Measurements from ENCODE around the gene SLC25A53. TPM values are rescaled to one million over a fixed set of nuclear protein-coding genes. Genes with fewer than 3 reads are reported as not detected.
"Not testable (repeated sequence)": the region's sequence is repeated elsewhere in the genome, so short reads cannot be mapped to it uniquely, and the experiment has no call there.

The SLC25A53 gene
- total RNA-seq, 5 donors from 2014 or later (not counting 1 experiment from before 2014, with no cell fraction given) = 10.1 to 20.2 (median 16.2) TPM

- CTCF ChIA-PET = no interaction called here
- DNase-seq (no peak), ATAC-seq (replicated peaks in 1 of 4) (no peak)
- Histone ChIP-seq H3K36me3 (ENCODE audit: control insufficient read depth in 2 of 2, extremely low read depth in 1 of 2, insufficient read depth in 1 of 2, low read length in 1 of 2) (no peaks in the 10 kb centered on the region), H3K4me3 (ENCODE audit: control insufficient read depth in 1 of 2, extremely low read depth in 1 of 2, low read length in 1 of 2) (no peak overlapping the region), H3K4me1 (ENCODE audit: control insufficient read depth in 1 of 2, extremely low read depth in 1 of 2, insufficient read depth in 2 of 2, low read length in 2 of 2) (peaks cover 12 to 14% of the 10 kb centered on the region in 2 experiments), H3K27me3 (replicated peaks in 1 of 2; ENCODE audit: control insufficient read depth in 2 of 2, extremely low read depth in 1 of 2, insufficient read depth in 2 of 2, low read length in 1 of 2) (no peaks in the 10 kb centered on the region), H3K9me3 (no peaks in the 10 kb centered on the region), H3K27ac (ENCODE audit: low read length) (no peak overlapping the region)
- Mint-ChIP-seq H3K36me3 (no peaks in the 10 kb centered on the region), H3K9me3 (no peaks in the 10 kb centered on the region), H3K27me3 (peaks cover 0 to 30% of the 10 kb centered on the region in 2 donors), H3K4me3 (no peak overlapping the region), H3K4me1 (peaks cover 12 to 34% (median 16%) of the 10 kb centered on the region in 3 donors), H3K27ac (no peak overlapping the region)
- POLR2A ChIA-PET = no interaction called here
- 80% methylated on average over 1 of the region's 1 CpG for WGBS (ENCODE audit: insufficient coverage)
Measured at GRCh38 chrX:104118765-104119164, 38.0 kb downstream of the SLC25A53 start.

- ATAC-seq (replicated peaks in 1 of 4) = no peak
- DNase-seq = no peak
- no peak overlapping the region for H3K4me3 Mint-ChIP-seq
- Histone ChIP-seq H3K27ac (ENCODE audit: low read length) (no peak overlapping the region), H3K9me3 (no peaks in the 10 kb centered on the region), H3K36me3 (ENCODE audit: control insufficient read depth in 2 of 2, extremely low read depth in 1 of 2, insufficient read depth in 1 of 2, low read length in 1 of 2) (no peaks in the 10 kb centered on the region), H3K27me3 (replicated peaks in 1 of 2; ENCODE audit: control insufficient read depth in 2 of 2, extremely low read depth in 1 of 2, insufficient read depth in 2 of 2, low read length in 1 of 2) (no peaks in the 10 kb centered on the region), H3K4me3 (ENCODE audit: control insufficient read depth in 1 of 2, extremely low read depth in 1 of 2, low read length in 1 of 2) (no peak overlapping the region), H3K4me1 (ENCODE audit: control insufficient read depth in 1 of 2, extremely low read depth in 1 of 2, insufficient read depth in 2 of 2, low read length in 2 of 2) (peaks cover 5 to 14% of the 10 kb centered on the region in 2 experiments)
- CTCF ChIA-PET = no interaction called here
- H3K4me1 Mint-ChIP-seq = peaks cover 2 to 29% (median 13%) of the 10 kb centered on the region in 3 donors
- POLR2A ChIA-PET = no interaction called here
- no peaks in the 10 kb centered on the region for H3K36me3 Mint-ChIP-seq
- H3K9me3 Mint-ChIP-seq = no peaks in the 10 kb centered on the region
- H3K27ac Mint-ChIP-seq = peak overlapping the region in 1 of 2 donors; percentile 65
- peaks cover 0 to 30% of the 10 kb centered on the region in 2 donors for H3K27me3 Mint-ChIP-seq
Measured at GRCh38 chrX:104117759-104118158, 39.0 kb downstream of the SLC25A53 start.

DNA sequence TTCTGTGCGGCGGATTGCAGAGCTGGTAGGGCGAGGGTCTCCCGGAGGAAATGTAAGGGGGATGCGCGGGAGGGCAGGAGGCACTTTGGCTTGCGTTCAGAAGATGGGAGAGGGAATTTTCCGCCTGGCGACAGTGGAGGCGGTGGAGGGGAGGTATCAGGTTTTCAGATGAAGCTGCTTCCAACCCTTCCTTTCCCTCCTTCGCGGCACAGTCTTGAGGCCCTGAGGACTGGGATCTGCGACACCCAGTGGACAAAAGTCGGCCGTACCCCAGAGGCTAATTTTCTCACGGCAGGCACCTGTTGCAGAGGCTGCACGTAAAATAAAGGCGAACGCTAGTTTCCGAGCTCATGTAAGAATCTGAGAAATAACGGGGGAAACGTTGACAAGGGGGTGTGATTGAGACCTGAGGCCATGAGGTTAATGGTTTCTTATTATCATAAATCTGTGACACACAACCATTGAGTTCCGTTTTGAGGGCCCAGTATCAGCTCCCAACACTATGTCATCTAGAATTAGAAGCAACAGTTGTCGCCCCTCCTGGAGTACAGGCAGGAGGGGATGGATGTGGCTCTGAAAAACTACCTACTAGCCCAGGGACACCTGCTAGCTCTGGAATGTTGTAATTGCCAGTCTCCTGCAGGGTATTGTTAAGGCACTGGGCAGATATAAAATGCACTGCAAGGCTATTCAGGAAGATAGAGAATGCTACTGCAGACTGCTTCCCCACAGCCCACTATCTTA lies 43.4 kb downstream of the SLC25A53 start:
- H3K4me1 Mint-ChIP-seq = peaks cover 8 to 50% (median 29%) of the 10 kb centered on the region in 3 donors
- no peak overlapping the region for H3K27ac ChIP-seq (ENCODE audit: low read length)

DNA sequence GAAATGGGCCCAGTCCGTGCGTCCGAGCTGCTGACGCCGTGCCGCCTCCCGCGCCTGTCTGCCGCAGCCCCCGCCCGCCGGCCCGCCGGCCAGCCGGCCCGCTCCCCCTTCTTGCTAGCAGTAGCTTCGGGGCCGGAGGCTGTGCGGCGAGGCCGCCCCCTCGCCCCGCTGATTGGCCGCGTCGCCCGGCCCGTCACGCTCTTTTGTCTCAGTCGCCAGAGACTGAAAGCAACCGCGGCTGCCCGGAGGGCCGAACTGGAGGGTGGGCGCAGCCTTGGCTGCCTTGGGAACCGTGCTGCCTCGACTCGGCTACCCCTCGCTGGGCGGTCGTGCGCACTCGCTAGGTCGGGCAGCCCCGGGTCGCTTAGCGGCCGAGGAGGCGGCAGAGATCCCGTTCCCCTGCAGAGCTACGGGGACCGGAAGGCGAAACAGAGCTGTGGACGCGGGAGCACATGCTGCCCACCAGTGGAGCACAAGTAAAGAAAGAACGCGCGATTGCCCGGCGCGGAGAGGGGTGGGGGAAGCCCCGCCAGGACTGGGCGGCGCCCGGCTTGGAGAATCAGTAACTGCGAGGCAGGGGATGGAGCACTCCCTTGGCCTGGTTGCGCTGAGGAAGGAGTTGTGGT lies 44.4 kb downstream of the SLC25A53 start, which contains the start of gene ZCCHC18:
Gene ZCCHC18 (plus strand): TSS at position 198 of the 626 bp plus-strand sequence. CDS start 1,589 bp downstream, outside the sequence.
- Mint-ChIP-seq H3K27ac (peak within 1 kb of the TSS; percentile 71 to 94), H3K36me3 (no peaks in the 10 kb centered on the region), H3K27me3 (peaks cover 0 to 26% of the 10 kb centered on the region in 2 donors), H3K9me3 (no peaks in the 10 kb centered on the region), H3K4me1 (peaks cover 8 to 52% (median 31%) of the 10 kb centered on the region in 3 donors), H3K4me3 (peak within 1 kb of the TSS; percentile 81 to 88 (median 86))
- ATAC-seq (replicated peaks in 1 of 4) (peak; percentile 35 to 53 (median 39)), DNase-seq (peak in 14 of 35 experiments; percentile 6 to 48 (median 19))
- Histone ChIP-seq H3K9me3 (no peaks in the 10 kb centered on the region), H3K27ac (ENCODE audit: low read length) (peak within 1 kb of the TSS; percentile 78), H3K36me3 (ENCODE audit: control insufficient read depth in 2 of 2, extremely low read depth in 1 of 2, insufficient read depth in 1 of 2, low read length in 1 of 2) (no peaks in the 10 kb centered on the region), H3K4me1 (ENCODE audit: control insufficient read depth in 1 of 2, extremely low read depth in 1 of 2, insufficient read depth in 2 of 2, low read length in 2 of 2) (peaks cover 2 to 53% of the 10 kb centered on the region in 2 experiments), H3K27me3 (replicated peaks in 1 of 2; ENCODE audit: control insufficient read depth in 2 of 2, extremely low read depth in 1 of 2, insufficient read depth in 2 of 2, low read length in 1 of 2) (no peaks in the 10 kb centered on the region), H3K4me3 (ENCODE audit: control insufficient read depth in 1 of 2, extremely low read depth in 1 of 2, low read length in 1 of 2) (peak within 1 kb of the TSS; percentile 75 to 76)
- CTCF ChIA-PET = interaction anchor here (1.0 to 4.4 kb wide), 6 partner anchors 13 to 83 kb away, joined by 3 to 27 read pairs (median 4); partner anchors contain the start of gene SLC25A53 (in 1 of the 2)
- POLR2A ChIA-PET = interaction anchor here in 1 of 2 donors (0.9 kb wide), 1 partner anchor 45 kb away, joined by 4 read pairs; the partner anchor contains the start of gene SLC25A53
- 0% methylated on average over 40 of the region's 67 CpGs for WGBS (ENCODE audit: insufficient coverage)

More for the DNA sequence above, 43.4 kb downstream of the SLC25A53 start:
- no peaks in the 10 kb centered on the region for H3K36me3 Mint-ChIP-seq
- H3K27me3 ChIP-seq (replicated peaks in 1 of 2; ENCODE audit: control insufficient read depth in 2 of 2, extremely low read depth in 1 of 2, insufficient read depth in 2 of 2, low read length in 1 of 2) = no peaks in the 10 kb centered on the region
- H3K4me1 ChIP-seq (ENCODE audit: control insufficient read depth in 1 of 2, extremely low read depth in 1 of 2, insufficient read depth in 2 of 2, low read length in 2 of 2) = peaks cover 2 to 46% of the 10 kb centered on the region in 2 experiments
- POLR2A ChIA-PET = no interaction called here
- CTCF ChIA-PET = interaction anchor here (0.6 to 4.4 kb wide), 8 partner anchors 13 to 82 kb away, joined by 3 to 27 read pairs (median 4); partner anchors contain the start of gene SLC25A53 (in 1 of the 2)
- no peaks in the 10 kb centered on the region for H3K9me3 ChIP-seq
- DNase-seq (peak in 32 of 35 experiments; percentile 10 to 72 (median 43)), ATAC-seq (replicated peaks in 1 of 4) (peak; percentile 54 to 62 (median 57))
- 0% methylated on average over 3 of the region's 24 CpGs for WGBS (ENCODE audit: insufficient coverage)
- H3K36me3 ChIP-seq (ENCODE audit: control insufficient read depth in 2 of 2, extremely low read depth in 1 of 2, insufficient read depth in 1 of 2, low read length in 1 of 2) = no peaks in the 10 kb centered on the region
- H3K9me3 Mint-ChIP-seq = no peaks in the 10 kb centered on the region
- peak overlapping the region; percentile 71 to 76 for H3K27ac Mint-ChIP-seq
- H3K27me3 Mint-ChIP-seq = peaks cover 0 to 32% of the 10 kb centered on the region in 2 donors
- peak overlapping the region; percentile 62 to 76 for H3K4me3 ChIP-seq (ENCODE audit: control insufficient read depth in 1 of 2, extremely low read depth in 1 of 2, low read length in 1 of 2)
- H3K4me3 Mint-ChIP-seq = peak overlapping the region; percentile 81 to 88 (median 86)

GRCh38 chrX:104110491-104111240 lies 46.1 kb downstream of the SLC25A53 start:
- H3K27ac ChIP-seq (ENCODE audit: low read length) = peak overlapping the region; percentile 78
- POLR2A ChIA-PET = interaction anchor here in 1 of 2 donors (0.7 kb wide), 2 partner anchors 356 to 1511 kb away, joined by 3 read pairs; partner anchors contain the start of gene ARMCX5
- WGBS (ENCODE audit: insufficient coverage) = no CpG with 5 or more reads among the region's 6 CpGs
- Mint-ChIP-seq H3K27ac (peak overlapping the region; percentile 85 to 94), H3K4me3 (peak overlapping the region; percentile 81 to 88 (median 86)), H3K27me3 (peaks cover 0 to 25% of the 10 kb centered on the region in 2 donors), H3K4me1 (peaks cover 8 to 52% (median 31%) of the 10 kb centered on the region in 3 donors)
- peaks cover 2 to 61% of the 10 kb centered on the region in 2 experiments for H3K4me1 ChIP-seq (ENCODE audit: control insufficient read depth in 1 of 2, extremely low read depth in 1 of 2, insufficient read depth in 2 of 2, low read length in 2 of 2)
- not testable (repeated sequence) for H3K9me3 ChIP-seq; H3K36me3 Mint-ChIP-seq; H3K27me3 ChIP-seq (replicated peaks in 1 of 2; ENCODE audit: control insufficient read depth in 2 of 2, extremely low read depth in 1 of 2, insufficient read depth in 2 of 2, low read length in 1 of 2); H3K9me3 Mint-ChIP-seq; H3K36me3 ChIP-seq (ENCODE audit: control insufficient read depth in 2 of 2, extremely low read depth in 1 of 2, insufficient read depth in 1 of 2, low read length in 1 of 2)
- DNase-seq (peak in 11 of 35 experiments; percentile 10 to 51 (median 27)), ATAC-seq (replicated peaks in 1 of 4) (peak; percentile 52 to 71 (median 55))
- H3K4me3 ChIP-seq (ENCODE audit: control insufficient read depth in 1 of 2, extremely low read depth in 1 of 2, low read length in 1 of 2) = peak overlapping the region in 1 of 2 donors; percentile 76
- CTCF ChIA-PET = interaction anchor here (0.6 to 4.4 kb wide), 5 partner anchors 11 to 46 kb away, joined by 3 to 27 read pairs (median 3); partner anchors contain the start of gene SLC25A53 (in 1 of the 2)
